ENCODE measurements around the gene NTNG2. TPM values are rescaled to one million over a fixed set of nuclear protein-coding genes. Genes with fewer than 3 reads are reported as not detected.

NTNG2 gene
- total and polyA plus RNA-seq, 10 of the 15 experiments (the other 5 are each of a cell fraction or from before 2014, with no cell fraction given) = 0.37 to 0.79 (median 0.45) TPM; not detected in 6

DNA sequence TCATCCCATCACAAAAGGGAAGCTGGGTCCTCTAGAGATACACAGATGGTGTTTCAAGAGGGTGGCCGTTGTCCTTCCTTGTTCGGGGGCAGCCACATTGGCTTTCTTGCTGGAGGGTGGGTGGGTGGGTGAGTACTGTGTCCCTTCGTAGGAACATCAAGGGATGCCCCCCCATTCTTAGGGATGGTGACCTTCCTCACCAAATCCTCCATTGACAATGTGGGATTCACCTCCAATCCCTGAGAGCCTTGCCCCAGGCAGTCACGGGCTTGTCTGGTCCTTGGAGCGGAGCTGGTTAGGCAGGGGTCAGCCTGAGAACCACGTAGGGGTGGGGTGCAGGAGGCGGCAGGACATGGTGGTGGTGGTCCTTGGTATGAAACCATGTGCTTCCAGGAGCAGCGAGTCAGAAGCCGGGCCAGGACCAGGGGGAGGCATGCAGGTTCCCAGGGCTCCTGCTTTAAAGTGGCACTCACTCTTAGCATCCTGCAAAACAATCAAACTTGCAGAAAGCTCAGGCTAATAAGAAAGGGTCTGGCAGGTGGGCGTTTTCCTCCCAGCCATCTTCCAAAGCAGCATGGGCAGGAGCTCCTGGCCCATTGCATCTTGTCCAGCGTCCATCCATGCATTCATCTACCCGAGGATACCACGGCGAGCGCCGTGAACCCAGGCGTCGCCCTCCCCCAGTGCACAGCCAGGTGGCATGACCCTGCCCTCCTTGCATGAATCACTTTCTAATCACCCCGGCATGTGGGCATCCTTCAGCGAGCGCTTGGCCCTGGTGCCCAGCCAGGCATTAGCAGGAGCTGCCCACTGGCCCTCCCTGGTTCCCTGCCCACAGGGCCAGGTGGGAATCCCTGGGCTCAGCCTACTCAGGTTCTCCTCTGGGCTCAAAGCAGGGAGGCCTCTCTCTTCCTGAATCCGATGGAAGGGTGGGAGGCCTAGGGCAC is 76.4 kb downstream of the NTNG2 start:
- ChIA-PET POLR2A (no interaction called here), SMC1A (ENCODE audit: uncharacterized antibody, unreplicated experiment) (interaction anchor here (1.5 kb wide), 1 partner anchor 14 kb away, joined by 3 read pairs; no protein-coding TSS in a partner anchor), CTCF (interaction anchor here (0.6 to 8.3 kb wide), 7 partner anchors 13 to 481 kb away, joined by 3 to 155 read pairs (median 4); no protein-coding TSS in a partner anchor), RAD21 (ENCODE audit: unreplicated experiment) (interaction anchor here (1.1 to 5.2 kb wide), 3 partner anchors 68 to 482 kb away, joined by 4 to 20 read pairs (median 8); no protein-coding TSS in a partner anchor)
- FAIRE-seq (no peak), ATAC-seq (no peak), DNase-seq (ENCODE audit: low read depth, low spot score) (no peak)
- Histone ChIP-seq H3K4me3 (no peak overlapping the region), H3K4me1 (ENCODE audit: control insufficient read depth, insufficient read depth, low read length) (peaks cover 3% of the 10 kb centered on the region), H3K9ac (ENCODE audit: control insufficient read depth, insufficient read depth, low read length) (no peak overlapping the region), H3K4me2 (ENCODE audit: control insufficient read depth, insufficient read depth) (no peak overlapping the region), H3K79me2 (ENCODE audit: control insufficient read depth, insufficient read depth, low read length) (no peaks in the 10 kb centered on the region), H3K9me3 (replicated peaks; ENCODE audit: control insufficient read depth, insufficient read depth, low read length) (no peaks in the 10 kb centered on the region), H3K27me3 (replicated peaks in 1 of 2; ENCODE audit: control insufficient read depth in 2 of 2, insufficient read depth in 2 of 2, low read length in 1 of 2) (peaks cover 0 to 6% of the 10 kb centered on the region in 2 experiments; a peak in 1 of 4 replicates), H2AFZ (ENCODE audit: control insufficient read depth, low read depth, low read length) (no peak overlapping the region), H4K20me1 (ENCODE audit: control insufficient read depth, insufficient read depth) (no peaks in the 10 kb centered on the region), H3K36me3 (ENCODE audit: control insufficient read depth in 2 of 2, insufficient read depth in 2 of 2, low read length in 1 of 2) (no peaks in the 10 kb centered on the region), H3K27ac (ENCODE audit: control insufficient read depth, insufficient read depth) (no peak overlapping the region)
- TF ChIP-seq ZNF217 (IDR thresholded peaks at IDR 0.05) = no peak
- no peak for TF ChIP-seq POLR2AphosphoS5 (IDR thresholded peaks at IDR 0.05; ENCODE audit: low read length)
- no peak for TF ChIP-seq CHD1 (IDR thresholded peaks at IDR 0.05; ENCODE audit: low read depth, low read length)
- TF ChIP-seq SIX5 (IDR thresholded peaks at IDR 0.05; ENCODE audit: low read depth, low read length, severe bottlenecking) = no peak
- TF ChIP-seq, protein P1, sequence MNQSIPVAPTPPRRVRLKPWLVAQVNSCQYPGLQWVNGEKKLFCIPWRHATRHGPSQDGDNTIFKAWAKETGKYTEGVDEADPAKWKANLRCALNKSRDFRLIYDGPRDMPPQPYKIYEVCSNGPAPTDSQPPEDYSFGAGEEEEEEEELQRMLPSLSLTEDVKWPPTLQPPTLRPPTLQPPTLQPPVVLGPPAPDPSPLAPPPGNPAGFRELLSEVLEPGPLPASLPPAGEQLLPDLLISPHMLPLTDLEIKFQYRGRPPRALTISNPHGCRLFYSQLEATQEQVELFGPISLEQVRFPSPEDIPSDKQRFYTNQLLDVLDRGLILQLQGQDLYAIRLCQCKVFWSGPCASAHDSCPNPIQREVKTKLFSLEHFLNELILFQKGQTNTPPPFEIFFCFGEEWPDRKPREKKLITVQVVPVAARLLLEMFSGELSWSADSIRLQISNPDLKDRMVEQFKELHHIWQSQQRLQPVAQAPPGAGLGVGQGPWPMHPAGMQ (IDR thresholded peaks at IDR 0.05; ENCODE audit: borderline replicate concordance) = no peak
- TF ChIP-seq, protein P2, sequence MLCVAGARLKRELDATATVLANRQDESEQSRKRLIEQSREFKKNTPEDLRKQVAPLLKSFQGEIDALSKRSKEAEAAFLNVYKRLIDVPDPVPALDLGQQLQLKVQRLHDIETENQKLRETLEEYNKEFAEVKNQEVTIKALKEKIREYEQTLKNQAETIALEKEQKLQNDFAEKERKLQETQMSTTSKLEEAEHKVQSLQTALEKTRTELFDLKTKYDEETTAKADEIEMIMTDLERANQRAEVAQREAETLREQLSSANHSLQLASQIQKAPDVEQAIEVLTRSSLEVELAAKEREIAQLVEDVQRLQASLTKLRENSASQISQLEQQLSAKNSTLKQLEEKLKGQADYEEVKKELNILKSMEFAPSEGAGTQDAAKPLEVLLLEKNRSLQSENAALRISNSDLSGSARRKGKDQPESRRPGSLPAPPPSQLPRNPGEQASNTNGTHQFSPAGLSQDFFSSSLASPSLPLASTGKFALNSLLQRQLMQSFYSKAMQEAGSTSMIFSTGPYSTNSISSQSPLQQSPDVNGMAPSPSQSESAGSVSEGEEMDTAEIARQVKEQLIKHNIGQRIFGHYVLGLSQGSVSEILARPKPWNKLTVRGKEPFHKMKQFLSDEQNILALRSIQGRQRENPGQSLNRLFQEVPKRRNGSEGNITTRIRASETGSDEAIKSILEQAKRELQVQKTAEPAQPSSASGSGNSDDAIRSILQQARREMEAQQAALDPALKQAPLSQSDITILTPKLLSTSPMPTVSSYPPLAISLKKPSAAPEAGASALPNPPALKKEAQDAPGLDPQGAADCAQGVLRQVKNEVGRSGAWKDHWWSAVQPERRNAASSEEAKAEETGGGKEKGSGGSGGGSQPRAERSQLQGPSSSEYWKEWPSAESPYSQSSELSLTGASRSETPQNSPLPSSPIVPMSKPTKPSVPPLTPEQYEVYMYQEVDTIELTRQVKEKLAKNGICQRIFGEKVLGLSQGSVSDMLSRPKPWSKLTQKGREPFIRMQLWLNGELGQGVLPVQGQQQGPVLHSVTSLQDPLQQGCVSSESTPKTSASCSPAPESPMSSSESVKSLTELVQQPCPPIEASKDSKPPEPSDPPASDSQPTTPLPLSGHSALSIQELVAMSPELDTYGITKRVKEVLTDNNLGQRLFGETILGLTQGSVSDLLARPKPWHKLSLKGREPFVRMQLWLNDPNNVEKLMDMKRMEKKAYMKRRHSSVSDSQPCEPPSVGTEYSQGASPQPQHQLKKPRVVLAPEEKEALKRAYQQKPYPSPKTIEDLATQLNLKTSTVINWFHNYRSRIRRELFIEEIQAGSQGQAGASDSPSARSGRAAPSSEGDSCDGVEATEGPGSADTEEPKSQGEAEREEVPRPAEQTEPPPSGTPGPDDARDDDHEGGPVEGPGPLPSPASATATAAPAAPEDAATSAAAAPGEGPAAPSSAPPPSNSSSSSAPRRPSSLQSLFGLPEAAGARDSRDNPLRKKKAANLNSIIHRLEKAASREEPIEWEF (IDR thresholded peaks at IDR 0.05; ENCODE audit: insufficient replicate concordance, low read depth, low read length) = no peak
- no peak for TF ChIP-seq MYB (IDR thresholded peaks at IDR 0.05; ENCODE audit: borderline replicate concordance, low read depth, low read length)
- TF ChIP-seq, protein P3, sequence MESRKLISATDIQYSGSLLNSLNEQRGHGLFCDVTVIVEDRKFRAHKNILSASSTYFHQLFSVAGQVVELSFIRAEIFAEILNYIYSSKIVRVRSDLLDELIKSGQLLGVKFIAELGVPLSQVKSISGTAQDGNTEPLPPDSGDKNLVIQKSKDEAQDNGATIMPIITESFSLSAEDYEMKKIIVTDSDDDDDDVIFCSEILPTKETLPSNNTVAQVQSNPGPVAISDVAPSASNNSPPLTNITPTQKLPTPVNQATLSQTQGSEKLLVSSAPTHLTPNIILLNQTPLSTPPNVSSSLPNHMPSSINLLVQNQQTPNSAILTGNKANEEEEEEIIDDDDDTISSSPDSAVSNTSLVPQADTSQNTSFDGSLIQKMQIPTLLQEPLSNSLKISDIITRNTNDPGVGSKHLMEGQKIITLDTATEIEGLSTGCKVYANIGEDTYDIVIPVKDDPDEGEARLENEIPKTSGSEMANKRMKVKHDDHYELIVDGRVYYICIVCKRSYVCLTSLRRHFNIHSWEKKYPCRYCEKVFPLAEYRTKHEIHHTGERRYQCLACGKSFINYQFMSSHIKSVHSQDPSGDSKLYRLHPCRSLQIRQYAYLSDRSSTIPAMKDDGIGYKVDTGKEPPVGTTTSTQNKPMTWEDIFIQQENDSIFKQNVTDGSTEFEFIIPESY (IDR thresholded peaks at IDR 0.05) = no peak
- no peak for TF ChIP-seq PAX8 (IDR thresholded peaks at IDR 0.05)
- TF ChIP-seq, protein P4, sequence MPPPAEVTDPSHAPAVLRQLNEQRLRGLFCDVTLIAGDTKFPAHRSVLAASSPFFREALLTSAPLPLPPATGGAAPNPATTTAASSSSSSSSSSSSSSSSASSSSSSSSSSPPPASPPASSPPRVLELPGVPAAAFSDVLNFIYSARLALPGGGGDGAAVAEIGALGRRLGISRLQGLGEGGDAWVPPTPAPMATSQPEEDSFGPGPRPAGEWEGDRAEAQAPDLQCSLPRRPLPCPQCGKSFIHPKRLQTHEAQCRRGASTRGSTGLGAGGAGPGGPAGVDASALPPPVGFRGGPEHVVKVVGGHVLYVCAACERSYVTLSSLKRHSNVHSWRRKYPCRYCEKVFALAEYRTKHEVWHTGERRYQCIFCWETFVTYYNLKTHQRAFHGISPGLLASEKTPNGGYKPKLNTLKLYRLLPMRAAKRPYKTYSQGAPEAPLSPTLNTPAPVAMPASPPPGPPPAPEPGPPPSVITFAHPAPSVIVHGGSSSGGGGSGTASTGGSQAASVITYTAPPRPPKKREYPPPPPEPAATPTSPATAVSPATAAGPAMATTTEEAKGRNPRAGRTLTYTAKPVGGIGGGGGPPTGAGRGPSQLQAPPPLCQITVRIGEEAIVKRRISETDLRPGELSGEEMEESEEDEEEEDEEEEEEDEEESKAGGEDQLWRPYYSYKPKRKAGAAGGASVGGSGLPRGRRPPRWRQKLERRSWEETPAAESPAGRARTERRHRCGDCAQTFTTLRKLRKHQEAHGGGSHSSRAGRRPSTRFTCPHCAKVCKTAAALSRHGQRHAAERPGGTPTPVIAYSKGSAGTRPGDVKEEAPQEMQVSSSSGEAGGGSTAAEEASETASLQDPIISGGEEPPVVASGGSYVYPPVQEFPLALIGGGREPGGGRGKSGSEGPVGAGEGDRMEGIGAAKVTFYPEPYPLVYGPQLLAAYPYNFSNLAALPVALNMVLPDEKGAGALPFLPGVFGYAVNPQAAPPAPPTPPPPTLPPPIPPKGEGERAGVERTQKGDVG (CRISPR knock-in tag; IDR thresholded peaks at IDR 0.05) = no peak
- BruUV-seq (replicated peaks) = no TSS peak
- WGBS (ENCODE audit: insufficient coverage, insufficient replicate concordance, low lambda C conversion rate, missing lambda C conversion rate) = 27% methylated on average over 21 of the region's 22 CpGs
- in situ Hi-C loops (cut with MboI) (loop anchor here (25.0 kb wide), 1 partner anchor 651 kb away; no protein-coding TSS in a partner anchor), intact Hi-C loops (cut with micrococcal nuclease; ENCODE audit: unreplicated experiment) (no loop called here)
